Measurements from ENCODE around the gene ACAP2. TPM values are rescaled to one million over a fixed set of nuclear protein-coding genes. Genes with fewer than 3 reads are reported as not detected.

The ACAP2 gene
- total RNA-seq, 3 donors from 2014 or later (not counting 1 experiment from before 2014, with no cell fraction given): 103 to 132 (median 128) TPM

DNA sequence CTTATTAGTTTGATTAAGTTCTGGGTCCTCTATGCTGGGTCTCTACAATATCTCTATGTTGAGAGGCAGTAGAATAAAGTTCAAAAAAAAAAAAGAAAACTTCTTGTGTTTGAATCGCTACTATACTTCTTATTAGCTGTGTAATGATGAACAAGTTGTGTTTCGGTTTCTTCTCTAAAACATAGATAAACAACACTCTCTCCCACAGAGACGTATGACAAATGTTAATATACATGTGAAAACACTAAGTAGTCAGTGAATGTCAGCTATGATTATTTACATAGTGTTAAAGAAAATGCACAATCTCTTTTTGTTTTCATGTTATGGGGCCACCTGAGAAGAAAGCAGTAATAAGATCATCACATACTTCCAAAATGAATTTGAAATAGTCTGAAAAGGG lies 45.3 kb downstream of the ACAP2 start:
- H3K27ac ChIP-seq (ENCODE audit: low read length): no peak overlapping the region
- DNase-seq: no peak
- TF ChIP-seq, protein P1, sequence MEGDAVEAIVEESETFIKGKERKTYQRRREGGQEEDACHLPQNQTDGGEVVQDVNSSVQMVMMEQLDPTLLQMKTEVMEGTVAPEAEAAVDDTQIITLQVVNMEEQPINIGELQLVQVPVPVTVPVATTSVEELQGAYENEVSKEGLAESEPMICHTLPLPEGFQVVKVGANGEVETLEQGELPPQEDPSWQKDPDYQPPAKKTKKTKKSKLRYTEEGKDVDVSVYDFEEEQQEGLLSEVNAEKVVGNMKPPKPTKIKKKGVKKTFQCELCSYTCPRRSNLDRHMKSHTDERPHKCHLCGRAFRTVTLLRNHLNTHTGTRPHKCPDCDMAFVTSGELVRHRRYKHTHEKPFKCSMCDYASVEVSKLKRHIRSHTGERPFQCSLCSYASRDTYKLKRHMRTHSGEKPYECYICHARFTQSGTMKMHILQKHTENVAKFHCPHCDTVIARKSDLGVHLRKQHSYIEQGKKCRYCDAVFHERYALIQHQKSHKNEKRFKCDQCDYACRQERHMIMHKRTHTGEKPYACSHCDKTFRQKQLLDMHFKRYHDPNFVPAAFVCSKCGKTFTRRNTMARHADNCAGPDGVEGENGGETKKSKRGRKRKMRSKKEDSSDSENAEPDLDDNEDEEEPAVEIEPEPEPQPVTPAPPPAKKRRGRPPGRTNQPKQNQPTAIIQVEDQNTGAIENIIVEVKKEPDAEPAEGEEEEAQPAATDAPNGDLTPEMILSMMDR (IDR thresholded peaks at IDR 0.05): no peak
- no peak overlapping the region for H3K4me3 ChIP-seq (ENCODE audit: low read length)
- Mint-ChIP-seq H3K4me3 (no peak overlapping the region), H3K9me3 (no peaks in the 10 kb centered on the region), H3K4me1 (peaks cover 28 to 38% of the 10 kb centered on the region in 2 donors), H3K27ac (peak overlapping the region; percentile 47 to 69), H3K27me3 (ENCODE audit: low read depth in 2 of 2) (no peaks in the 10 kb centered on the region), H3K36me3 (no peaks in the 10 kb centered on the region)
- H3K9me3 ChIP-seq (ENCODE audit: control insufficient read depth, insufficient read depth, low read length): no peaks in the 10 kb centered on the region
- no peaks in the 10 kb centered on the region for H3K36me3 ChIP-seq (ENCODE audit: control insufficient read depth, insufficient read depth, low read length)
- WGBS (ENCODE audit: insufficient coverage): no CpG with 5 or more reads among the region's 3 CpGs
- no peak for ATAC-seq
- intact Hi-C loops (cut with micrococcal nuclease): loop anchor here (5.0 kb wide), 1 partner anchor 45 kb away; the partner anchor contains the start of gene ACAP2
- peaks cover 17% of the 10 kb centered on the region for H3K4me1 ChIP-seq (ENCODE audit: control insufficient read depth, insufficient read depth, low read length)
- H3K27me3 ChIP-seq (ENCODE audit: control insufficient read depth, insufficient read depth, low read length): no peaks in the 10 kb centered on the region

DNA sequence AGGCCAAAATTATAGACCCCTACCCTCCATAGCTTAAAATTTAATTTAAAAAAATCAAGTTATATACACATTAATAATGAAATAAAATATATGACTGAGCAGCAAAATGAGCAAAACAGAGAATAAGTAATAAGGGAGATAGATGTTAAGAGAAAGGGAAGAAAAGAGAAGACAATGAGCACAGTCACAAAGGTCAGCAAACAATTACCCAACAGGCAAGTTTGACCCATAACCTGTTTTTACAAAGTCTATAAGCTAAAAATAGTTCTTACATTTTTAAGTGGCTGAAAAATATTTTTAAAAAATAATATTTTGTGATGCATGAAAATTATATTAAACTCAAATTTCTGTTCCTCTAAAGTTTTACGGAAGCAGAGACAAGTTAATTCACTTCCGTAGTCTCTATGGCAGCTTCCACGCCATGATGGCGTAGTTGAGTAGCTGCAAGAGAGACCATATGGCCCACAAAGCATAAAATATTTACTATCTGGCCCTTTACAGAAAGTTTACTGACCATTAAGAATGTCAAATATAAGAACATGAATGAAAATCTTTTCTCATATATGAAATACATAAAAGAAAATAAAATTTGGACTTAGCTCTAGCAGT lies 47.5 kb downstream of the ACAP2 start:
- ATAC-seq: no peak
- Histone ChIP-seq H3K27me3 (ENCODE audit: control insufficient read depth, insufficient read depth, low read length) (no peaks in the 10 kb centered on the region), H3K9me3 (ENCODE audit: control insufficient read depth, insufficient read depth, low read length) (no peaks in the 10 kb centered on the region), H3K36me3 (ENCODE audit: control insufficient read depth, insufficient read depth, low read length) (peaks cover 8% of the 10 kb centered on the region), H3K27ac (ENCODE audit: low read length) (no peak overlapping the region), H3K4me1 (ENCODE audit: control insufficient read depth, insufficient read depth, low read length) (peaks cover 13% of the 10 kb centered on the region), H3K4me3 (ENCODE audit: low read length) (no peak overlapping the region)
- DNase-seq: no peak
- Mint-ChIP-seq H3K27ac (no peak overlapping the region), H3K9me3 (no peaks in the 10 kb centered on the region), H3K4me1 (peaks cover 33 to 36% of the 10 kb centered on the region in 2 donors), H3K36me3 (no peaks in the 10 kb centered on the region), H3K27me3 (ENCODE audit: low read depth in 2 of 2) (no peaks in the 10 kb centered on the region), H3K4me3 (no peak overlapping the region)
- TF ChIP-seq, protein P1 (IDR thresholded peaks at IDR 0.05): no peak
- intact Hi-C loops (cut with micrococcal nuclease): loop anchor here (5.0 kb wide), 1 partner anchor 47 kb away; the partner anchor contains the start of gene ACAP2
- WGBS (ENCODE audit: insufficient coverage): 93% methylated on average over 3 of the region's 4 CpGs

DNA sequence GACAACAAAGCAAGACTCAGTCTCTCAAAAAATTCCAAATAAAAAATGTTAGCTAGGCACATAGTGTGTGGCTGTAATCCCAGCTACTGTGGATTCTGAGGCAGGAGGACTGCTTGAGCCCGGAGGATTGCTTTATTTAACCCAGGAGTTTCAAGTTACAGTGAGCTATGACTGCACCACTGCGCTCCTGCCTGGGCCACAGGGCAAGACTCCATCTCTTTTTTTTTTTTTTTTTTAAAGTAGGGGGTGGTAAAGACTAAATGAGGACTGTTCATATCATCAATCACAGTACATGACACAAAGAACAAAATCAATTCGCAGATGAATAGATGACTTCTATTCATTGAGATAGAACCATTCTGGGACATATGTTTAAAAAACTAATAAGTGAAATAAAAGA lies 48.1 kb downstream of the ACAP2 start:
- no peak for DNase-seq
- Mint-ChIP-seq H3K27me3 (ENCODE audit: low read depth in 2 of 2) (no peaks in the 10 kb centered on the region), H3K9me3 (no peaks in the 10 kb centered on the region), H3K36me3 (no peaks in the 10 kb centered on the region), H3K4me3 (no peak overlapping the region), H3K4me1 (peaks cover 33 to 35% of the 10 kb centered on the region in 2 donors), H3K27ac (no peak overlapping the region)
- TF ChIP-seq, protein P1 (IDR thresholded peaks at IDR 0.05): no peak
- intact Hi-C loops (cut with micrococcal nuclease): loop anchor here (5.0 kb wide), 1 partner anchor 48 kb away; the partner anchor contains the start of gene ACAP2
- H3K27ac ChIP-seq (ENCODE audit: low read length): no peak overlapping the region
- no peak overlapping the region for H3K4me3 ChIP-seq (ENCODE audit: low read length)
- 91% methylated on average over 1 of the region's 3 CpGs for WGBS (ENCODE audit: insufficient coverage)
- H3K36me3 ChIP-seq (ENCODE audit: control insufficient read depth, insufficient read depth, low read length): peaks cover 9% of the 10 kb centered on the region
- no peaks in the 10 kb centered on the region for H3K9me3 ChIP-seq (ENCODE audit: control insufficient read depth, insufficient read depth, low read length)
- H3K4me1 ChIP-seq (ENCODE audit: control insufficient read depth, insufficient read depth, low read length): peaks cover 13% of the 10 kb centered on the region
- H3K27me3 ChIP-seq (ENCODE audit: control insufficient read depth, insufficient read depth, low read length): no peaks in the 10 kb centered on the region
- ATAC-seq: no peak

DNA sequence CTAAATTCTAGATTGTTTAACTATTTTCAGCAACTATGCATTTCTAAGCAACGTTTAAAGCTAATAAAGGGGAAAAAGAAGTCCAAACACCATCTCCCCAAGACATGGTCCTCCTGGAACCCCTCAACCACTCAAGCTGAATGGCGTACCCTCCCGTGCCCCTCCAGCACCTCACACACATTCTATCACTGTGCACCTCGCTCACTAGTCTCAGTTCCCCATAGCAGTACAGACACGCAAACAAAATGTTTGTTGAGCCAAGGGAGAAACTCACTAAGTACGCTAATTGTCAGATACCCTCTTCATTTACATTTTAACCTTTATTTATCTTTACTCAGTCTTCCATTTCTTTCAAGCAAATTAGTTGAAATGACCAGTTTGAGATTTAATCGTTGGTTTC lies 48.8 kb downstream of the ACAP2 start:
- TF ChIP-seq, protein P1 (IDR thresholded peaks at IDR 0.05): no peak
- Histone ChIP-seq H3K36me3 (ENCODE audit: control insufficient read depth, insufficient read depth, low read length) (peaks cover 11% of the 10 kb centered on the region), H3K27ac (ENCODE audit: low read length) (no peak overlapping the region), H3K27me3 (ENCODE audit: control insufficient read depth, insufficient read depth, low read length) (no peaks in the 10 kb centered on the region), H3K4me1 (ENCODE audit: control insufficient read depth, insufficient read depth, low read length) (peaks cover 13% of the 10 kb centered on the region), H3K4me3 (ENCODE audit: low read length) (no peak overlapping the region), H3K9me3 (ENCODE audit: control insufficient read depth, insufficient read depth, low read length) (no peaks in the 10 kb centered on the region)
- no peaks in the 10 kb centered on the region for H3K27me3 Mint-ChIP-seq (ENCODE audit: low read depth in 2 of 2)
- intact Hi-C loops (cut with micrococcal nuclease): no loop called here
- no peaks in the 10 kb centered on the region for H3K36me3 Mint-ChIP-seq
- WGBS (ENCODE audit: insufficient coverage): 93% methylated on average over 7 of the region's 7 CpGs
- H3K27ac Mint-ChIP-seq: no peak overlapping the region
- DNase-seq: no peak
- H3K4me3 Mint-ChIP-seq: no peak overlapping the region
- H3K4me1 Mint-ChIP-seq: peaks cover 33 to 35% of the 10 kb centered on the region in 2 donors
- ATAC-seq: no peak
- H3K9me3 Mint-ChIP-seq: no peaks in the 10 kb centered on the region
